ENCODE data around the gene ZFPL1. TPM values are rescaled to one million over a fixed set of nuclear protein-coding genes. Genes with fewer than 3 reads are reported as not detected.

ZFPL1 gene
- 23.5 and 33.7 TPM in 2 replicates for total RNA-seq

DNA sequence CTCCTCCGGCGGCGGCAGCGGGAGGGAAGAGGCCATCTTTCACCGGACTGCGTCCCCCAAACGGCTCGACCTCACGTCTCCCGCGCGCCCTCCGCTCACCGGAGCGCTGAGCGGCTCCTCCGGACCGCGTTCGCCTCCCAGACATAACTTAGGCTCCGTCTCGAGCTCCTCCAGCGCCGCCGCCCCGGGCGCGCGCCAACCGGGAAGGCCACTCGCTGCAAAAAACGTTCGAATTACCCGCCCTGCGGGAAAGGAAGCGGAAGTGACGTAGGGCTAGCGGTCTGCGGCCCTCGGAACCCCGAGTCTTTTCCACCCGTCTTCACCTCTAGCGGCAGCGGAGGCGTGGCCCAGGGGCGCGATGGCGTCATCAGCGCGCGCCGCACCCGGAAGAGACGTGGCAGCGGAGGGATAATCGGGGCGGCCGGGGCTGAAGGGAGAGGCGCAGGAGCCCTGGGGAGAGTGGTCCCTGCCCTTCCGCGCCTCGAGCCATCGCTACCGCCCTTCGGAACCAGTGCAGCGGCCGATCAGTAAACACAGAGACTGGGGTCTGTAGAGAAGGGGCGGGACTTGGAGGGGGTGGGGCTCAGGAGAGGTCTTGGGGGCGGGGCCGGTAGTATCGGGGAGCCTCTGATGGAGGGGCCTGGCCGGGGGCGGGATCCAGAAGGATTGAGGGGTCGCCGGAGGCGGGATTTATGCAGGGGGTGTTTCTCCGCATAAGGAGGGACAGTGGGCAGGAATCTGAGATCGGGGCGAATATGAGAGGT is at the start of gene ZFPL1, which contains the start of gene CDCA5:
TSS of gene ZFPL1 (plus strand) at position 389 of the 764 bp plus-strand sequence. CDS start 477 bp downstream, outside the sequence.
TSS of gene CDCA5 (minus strand) at position 207 of the 764 bp plus-strand sequence. CDS start at position 145, 62 bp downstream.

GRCh38 chr11:65040847-65041622 is 43.0 kb upstream of the ZFPL1 start, which contains the start of gene SAC3D1:
Gene SAC3D1 (plus strand): TSS chr11:65041210. CDS start chr11:65041293, 83 bp downstream.

DNA sequence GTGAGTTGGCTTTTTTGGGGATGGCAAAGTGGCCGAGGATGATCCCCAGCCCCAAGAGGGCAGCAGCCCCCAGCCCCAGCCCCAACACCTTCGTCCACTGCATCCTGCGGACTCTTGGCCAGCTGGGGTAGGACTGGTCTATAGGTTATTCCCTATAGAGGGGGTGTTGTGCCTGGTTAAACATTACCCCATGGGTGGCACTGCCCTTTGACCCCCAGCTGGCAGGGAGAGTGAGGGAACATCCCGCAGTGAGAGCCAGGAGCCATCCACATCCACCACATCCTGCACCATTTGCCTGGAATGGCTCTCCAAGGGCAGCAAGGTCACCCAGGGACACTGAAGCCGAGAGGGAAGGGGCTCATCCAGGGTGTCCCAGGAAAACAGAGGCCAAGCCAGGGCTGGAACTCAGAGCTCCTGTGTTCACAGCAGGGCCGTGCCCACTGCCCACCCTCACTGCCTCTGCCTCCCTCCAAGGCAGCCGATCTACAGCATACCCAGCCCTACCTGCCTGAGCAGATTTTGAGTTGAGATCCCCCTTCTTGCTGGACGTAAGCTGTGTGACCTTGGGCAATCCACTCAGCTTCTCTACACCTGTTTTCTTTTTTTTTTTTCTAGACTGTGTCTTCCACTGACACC is 25.5 kb upstream of the ZFPL1 start, which contains the start of gene NAALADL1:
TSS of gene NAALADL1 (minus strand) at position 135 of the 636 bp plus-strand sequence. CDS start at position 103, 32 bp downstream.

GRCh38 chr11:65095974-65096806 is 12.2 kb downstream of the ZFPL1 start, which contains the start of gene VPS51:
Gene VPS51 (plus strand): TSS chr11:65096214. CDS start chr11:65096251, 37 bp downstream.

DNA sequence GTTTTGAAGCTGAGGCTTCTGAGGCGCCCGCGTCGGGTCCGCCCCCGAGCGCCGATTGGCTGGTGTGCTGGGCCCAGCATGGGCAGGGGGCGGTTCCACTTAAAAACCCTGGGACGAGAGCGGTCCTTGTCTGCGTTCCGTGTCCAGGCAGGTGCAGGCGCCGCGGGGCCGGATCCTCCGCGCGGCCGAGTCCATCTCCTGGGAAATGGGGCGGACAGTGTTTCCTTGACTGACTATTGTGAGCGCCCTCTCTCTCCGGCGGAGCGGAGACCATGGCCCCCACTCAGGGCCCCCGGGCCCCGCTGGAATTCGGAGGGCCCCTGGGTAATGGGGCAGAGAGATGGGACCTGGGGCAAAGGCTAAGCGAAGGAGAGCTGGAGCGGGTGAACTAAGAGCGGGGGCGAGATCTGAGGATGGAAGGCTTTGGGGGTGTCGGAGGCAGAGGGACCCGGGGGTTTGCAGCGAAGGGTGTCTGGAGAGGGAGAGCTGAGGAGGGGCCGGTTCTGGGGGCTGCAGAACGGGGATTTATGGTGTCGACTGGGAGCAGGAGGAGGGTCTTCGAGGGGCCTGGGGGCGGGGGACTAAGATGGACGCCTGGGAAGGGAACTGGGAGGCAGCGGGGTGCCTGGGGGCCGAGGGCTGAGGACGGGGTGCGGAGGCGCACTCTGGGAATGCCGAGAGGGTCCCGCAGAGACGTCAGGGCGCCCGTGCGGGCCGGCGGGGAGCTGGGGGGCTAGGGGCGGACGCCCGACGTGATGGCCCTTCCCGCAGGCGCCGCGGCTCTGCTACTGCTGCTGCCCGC is 27.9 kb downstream of the ZFPL1 start, which contains the start of gene TM7SF2:
TSS of gene TM7SF2 (plus strand) at position 129 of the 802 bp plus-strand sequence. CDS start at position 273, 144 bp downstream.

GRCh38 chr11:65117206-65118096 is 33.4 kb downstream of the ZFPL1 start, which contains the start of gene ZNHIT2:
Gene ZNHIT2 (minus strand): TSS chr11:65117701. CDS start chr11:65117653, 48 bp downstream.

DNA sequence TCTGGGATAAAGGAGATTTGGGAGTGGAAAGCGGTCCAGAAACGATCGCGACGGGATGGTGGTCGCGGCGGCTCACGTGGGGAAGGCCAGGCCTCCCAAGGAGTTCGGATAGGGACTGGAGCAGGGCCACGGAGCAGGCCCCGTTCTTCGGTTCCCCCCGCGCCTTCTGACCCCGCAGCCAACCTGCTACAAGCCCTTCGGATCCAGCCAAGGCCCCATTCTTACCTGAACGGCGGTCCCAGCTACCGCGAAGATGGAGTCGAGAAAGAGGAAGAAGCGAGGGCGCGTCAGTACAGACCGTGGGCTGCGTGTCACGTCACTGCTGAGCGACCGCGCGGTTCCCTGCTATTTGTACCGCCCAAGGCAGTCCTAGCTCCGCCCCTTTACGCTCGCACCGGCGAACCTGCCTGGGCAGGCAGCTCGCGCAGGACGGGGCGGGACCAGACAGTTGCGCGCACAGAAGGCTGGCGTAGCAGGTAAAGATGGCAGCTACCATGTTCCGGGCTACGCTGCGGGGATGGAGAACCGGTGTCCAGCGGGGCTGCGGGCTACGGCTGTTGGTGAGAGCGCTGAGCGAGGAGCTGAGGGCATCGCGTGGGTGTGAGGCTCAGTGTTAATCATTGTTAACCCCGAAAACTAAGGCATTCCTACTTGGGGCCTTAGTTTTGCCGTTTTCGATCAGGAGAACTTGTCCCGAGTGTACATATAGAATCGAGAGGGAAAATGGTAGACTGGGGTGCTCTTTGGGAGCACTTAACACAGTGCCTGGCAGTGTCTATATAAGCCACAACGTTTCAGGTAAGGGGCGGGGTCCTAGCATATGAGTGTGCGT is 38.1 kb downstream of the ZFPL1 start, which contains the start of the genes FAU and MRPL49:
TSS of gene FAU (minus strand) at position 270 of the 832 bp plus-strand sequence. CDS start 321 bp downstream, outside the sequence.
TSS of gene MRPL49 (plus strand) at position 457 of the 832 bp plus-strand sequence. CDS start at position 483, 26 bp downstream.

DNA sequence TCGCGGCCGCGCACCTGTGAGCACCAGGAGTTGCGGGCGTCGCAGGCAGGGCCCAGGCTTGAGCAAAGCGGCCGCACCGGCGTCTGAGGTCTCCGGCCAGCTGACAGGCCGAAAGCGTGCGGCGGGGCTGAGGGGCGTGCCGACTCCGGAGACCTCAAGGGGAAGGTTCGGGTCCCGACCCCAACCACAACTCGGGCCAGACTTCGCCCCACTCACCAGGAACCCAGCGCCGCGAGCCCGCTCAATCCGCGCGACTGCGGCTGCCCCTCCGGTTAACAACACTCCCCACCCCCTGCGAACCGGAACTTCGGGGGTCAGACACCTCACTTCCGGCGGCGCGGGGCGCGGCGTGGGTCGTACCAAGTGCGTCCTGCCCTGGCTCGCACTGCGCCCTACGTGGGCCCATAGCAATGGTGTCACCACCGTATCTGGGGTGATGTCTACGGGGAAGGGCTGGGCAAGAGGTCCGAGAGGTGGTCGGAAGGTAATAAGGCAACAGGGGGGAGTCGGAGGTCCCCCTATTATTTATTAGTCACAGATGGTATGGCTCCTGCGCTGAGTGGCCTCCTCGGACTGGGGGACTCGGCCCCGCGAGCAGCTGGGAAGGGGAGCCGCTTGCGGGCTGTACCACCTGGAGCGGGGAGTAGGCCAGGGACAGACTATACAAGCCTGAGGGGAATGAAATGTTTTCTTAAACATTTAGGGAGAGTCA is 50.4 kb downstream of the ZFPL1 start, which contains the start of gene SYVN1:
TSS of gene SYVN1 (minus strand) at position 280 of the 712 bp plus-strand sequence. CDS start 918 bp downstream, outside the sequence.

Other genes starting within 250 kb of the ZFPL1 start
- under 0.01 and 0.32 TPM in 2 replicates for gene CDC42BPG, start 239.6 kb upstream of the ZFPL1 start, total RNA-seq
- gene EHD1, start 205.6 kb upstream of the ZFPL1 start, total RNA-seq: 40.4 and 211 TPM in 2 replicates
- 12.5 and 14.9 TPM in 2 replicates for gene ATG2A, start 167.0 kb upstream of the ZFPL1 start, total RNA-seq
- 16.0 and 21.0 TPM in 2 replicates for gene PPP2R5B, start 159.5 kb upstream of the ZFPL1 start, total RNA-seq
- gene GPHA2, start 148.3 kb upstream of the ZFPL1 start, total RNA-seq: not detected in 2 replicates
- gene MAJIN, start 112.1 kb upstream of the ZFPL1 start, total RNA-seq: under 0.01 TPM in 1 of 2 replicates, not detected in the other
- under 0.01 and 0.51 TPM in 2 replicates for gene BATF2, start 87.3 kb upstream of the ZFPL1 start, total RNA-seq
- 73.7 and 76.6 TPM in 2 replicates for gene ARL2, start 70.1 kb upstream of the ZFPL1 start, total RNA-seq
- 3.0 and 10.7 TPM in 2 replicates for gene SNX15, start 56.8 kb upstream of the ZFPL1 start, total RNA-seq
- gene SAC3D1, start 43.0 kb upstream of the ZFPL1 start, total RNA-seq: 6.9 and 7.1 TPM in 2 replicates
- 17.3 and 19.9 TPM in 2 replicates for gene NAALADL1, start 25.7 kb upstream of the ZFPL1 start, total RNA-seq
- gene CDCA5, start 182 bp upstream of the ZFPL1 start, total RNA-seq: 1.8 and 6.0 TPM in 2 replicates
- 108 and 163 TPM in 2 replicates for gene VPS51, start 12.0 kb downstream of the ZFPL1 start, total RNA-seq
- 12.2 and 17.0 TPM in 2 replicates for gene TM7SF2, start 27.6 kb downstream of the ZFPL1 start, total RNA-seq
- gene ZNHIT2, start 33.5 kb downstream of the ZFPL1 start, total RNA-seq: 6.5 and 7.3 TPM in 2 replicates
- 104 and 213 TPM in 2 replicates for gene FAU, start 37.9 kb downstream of the ZFPL1 start, total RNA-seq
- gene MRPL49, start 38.1 kb downstream of the ZFPL1 start, total RNA-seq: 44.0 and 47.2 TPM in 2 replicates
- 25.2 and 38.0 TPM in 2 replicates for gene SYVN1, start 50.3 kb downstream of the ZFPL1 start, total RNA-seq
- gene SPDYC, start 86.0 kb downstream of the ZFPL1 start, total RNA-seq: not detected in 2 replicates
- gene CAPN1, start 97.7 kb downstream of the ZFPL1 start, total RNA-seq: 52.6 and 180 TPM in 2 replicates
- 1.5 and 7.9 TPM in 2 replicates for gene POLA2, start 177.7 kb downstream of the ZFPL1 start, total RNA-seq
- 20.8 and 23.7 TPM in 2 replicates for gene CDC42EP2, start 230.6 kb downstream of the ZFPL1 start, total RNA-seq
- gene DPF2, start 249.6 kb downstream of the ZFPL1 start, total RNA-seq: 38.3 and 53.9 TPM in 2 replicates

All from smooth muscle cell of the umbilical artery (primary cell).